SK-N-SH (cell line): Measurements from ENCODE around the gene FHOD3. TPM values are rescaled to one million over a fixed set of nuclear protein-coding genes. Genes with fewer than 3 reads are reported as not detected.

ENCODE experiments used
- CTCF ChIA-PET: fragments of 300-600, 350-600 bp; formaldehyde crosslinking; extraction: SDS; loops from one replicate; lab custom pipeline; 2021; lab: Yijun Ruan, JAX
- POLR2A ChIA-PET: fragments of 350-600 bp; sonication (Branson Sonifier 250); formaldehyde crosslinking; extraction: SDS; loops from one replicate; lab custom pipeline; 2020; ENCODE audit warnings: antibody characterized with exemption, inconsistent platforms; lab: Yijun Ruan, JAX
- DNase-seq: peaks from one replicate; pipeline ENCODE4 v3.0.0; 2012
- H2AFZ ChIP-seq: fragments of 200-600 bp; sonication (generic); 2 replicates; pipeline ENCODE4 v1.8.1; 2016; ENCODE audit warnings: antibody characterized with exemption, mild to moderate bottlenecking, low read depth
- H3F3A ChIP-seq: fragments of 200-600 bp; sonication (generic); replicated peaks from 2 replicates; pipeline ENCODE3; 2016; ENCODE audit warnings: antibody characterized with exemption, mild to moderate bottlenecking; ENCODE audit not compliant: insufficient read depth
- H3K27ac ChIP-seq, 2 experiments: fragments of 200-500 bp in 1 of 2; fragments of 200-600 bp in 1 of 2; sonication (Bioruptor generic) in 1 of 2; sonication (generic), shearing (Covaris generic) in 1 of 2; 2 replicates each; pipeline versions ENCODE4 v1.5.1 to v1.6.1; 2014 to 2016; ENCODE audit warnings: low read depth in 2 of 2, inconsistent platforms in 1 of 2, low read length in 1 of 2, mild to moderate bottlenecking in 1 of 2, mixed read lengths in 1 of 2
- H3K27me3 ChIP-seq: fragments of 200-600 bp; sonication (generic), shearing (Covaris generic); 2 replicates; pipeline ENCODE4 v1.6.1; 2016; ENCODE audit warnings: mixed run types; ENCODE audit not compliant: insufficient read depth
- H3K36me3 ChIP-seq, 2 experiments: fragments of 200-500 bp in 1 of 2; fragments of 200-600 bp in 1 of 2; sonication (Bioruptor generic) in 1 of 2; sonication (generic) in 1 of 2; replicated peaks in 1 of 2; 2 replicates each; pipeline versions ENCODE3 to v1.5.1; 2014 to 2016; ENCODE audit warnings: low read length in 1 of 2, mild to moderate bottlenecking in 1 of 2; ENCODE audit not compliant: insufficient read depth in 2 of 2, control insufficient read depth in 1 of 2
- H3K4me1 ChIP-seq, 2 experiments: fragments of 200-500 bp in 1 of 2; fragments of 200-600 bp in 1 of 2; sonication (Bioruptor generic) in 1 of 2; sonication (generic), shearing (Covaris generic) in 1 of 2; 2 replicates each; pipeline versions ENCODE4 v1.5.1 to v1.6.1; 2014 to 2016; ENCODE audit warnings: low read depth in 1 of 2, low read length in 1 of 2, mixed run types in 1 of 2; ENCODE audit not compliant: insufficient read depth in 2 of 2, control insufficient read depth in 1 of 2
- H3K4me2 ChIP-seq: fragments of 200-600 bp; sonication (generic), shearing (Covaris generic); 2 replicates; pipeline ENCODE4 v1.6.1; 2017; ENCODE audit warnings: mixed run types
- H3K4me3 ChIP-seq, 2 experiments: fragments of 200-500 bp in 1 of 2; fragments of 200-600 bp in 1 of 2; sonication (Bioruptor generic) in 1 of 2; sonication (generic), shearing (Covaris generic) in 1 of 2; 2 replicates each; pipeline versions ENCODE4 v1.5.1 to v1.8.1; 2014 to 2016; ENCODE audit warnings: low read depth in 2 of 2, inconsistent platforms in 1 of 2, low read length in 1 of 2, mild to moderate bottlenecking in 1 of 2, mixed read lengths in 1 of 2, moderate library complexity in 1 of 2
- H3K79me2 ChIP-seq: fragments of 200-600 bp; sonication (generic); 2 replicates; pipeline ENCODE4 v1.8.1; 2017; ENCODE audit warnings: mild to moderate bottlenecking; ENCODE audit not compliant: insufficient read depth
- H3K9ac ChIP-seq: fragments of 200-600 bp; sonication (generic); 2 replicates; pipeline ENCODE4 v1.6.1; 2017; ENCODE audit warnings: mixed run types
- H3K9me2 ChIP-seq: fragments of 200-600 bp; sonication (generic); 2 replicates; pipeline ENCODE4 v1.6.1; 2017; ENCODE audit warnings: mixed run types
- H3K9me3 ChIP-seq: fragments of 200-600 bp; sonication (generic); 2 replicates; pipeline ENCODE4 v1.6.1; 2017; ENCODE audit warnings: mixed run types, mild to moderate bottlenecking, moderate library complexity
- H4K20me1 ChIP-seq: fragments of 200-600 bp; sonication (generic); 2 replicates; pipeline ENCODE4 v1.6.1; 2017; ENCODE audit warnings: mild to moderate bottlenecking, mixed run types; ENCODE audit not compliant: insufficient read depth
- CHD2 ChIP-seq: fragments of 150-350 bp; IDR thresholded peaks from 2 replicates; pipeline ENCODE4 v1.6.1; 2018; ENCODE audit warnings: low read length; ENCODE audit not compliant: partially characterized antibody
- ELF1 ChIP-seq: IDR thresholded peaks from 2 replicates; pipeline ENCODE4 v1.4.0; 2012
- EP300 ChIP-seq, 2 experiments: IDR thresholded peaks; 2 replicates each; pipeline versions ENCODE4 v1.4.0 to v1.6.1; 2012; ENCODE audit warnings: borderline replicate concordance in 1 of 2, low read depth in 1 of 2, low read length in 1 of 2
- FOSL2 ChIP-seq: IDR thresholded peaks from 2 replicates; pipeline ENCODE4 v1.4.0; 2012; ENCODE audit warnings: low read depth, mild to moderate bottlenecking, moderate library complexity, borderline replicate concordance
- FOXM1 ChIP-seq: IDR thresholded peaks from 2 replicates; pipeline ENCODE4 v1.4.0; 2012; ENCODE audit warnings: low read depth, mild to moderate bottlenecking
- GABPA ChIP-seq: IDR thresholded peaks from 2 replicates; pipeline ENCODE4 v1.4.0; 2012; ENCODE audit warnings: low read depth, mild to moderate bottlenecking
- JUND ChIP-seq: IDR thresholded peaks from 2 replicates; pipeline ENCODE4 v1.4.0; 2012
- MEF2A ChIP-seq: IDR thresholded peaks from 2 replicates; pipeline ENCODE4 v1.4.0; 2012; ENCODE audit warnings: low read depth, borderline replicate concordance
- POLR2AphosphoS5 ChIP-seq: IDR thresholded peaks from 2 replicates; pipeline ENCODE4 v1.6.1; 2012; ENCODE audit warnings: low read depth, low read length
- RAD21 ChIP-seq: IDR thresholded peaks from 2 replicates; pipeline ENCODE4 v1.6.1; 2012; ENCODE audit warnings: mild to moderate bottlenecking, low read length
- RFX5 ChIP-seq: IDR thresholded peaks from 2 replicates; pipeline ENCODE4 v1.6.1; 2012; ENCODE audit warnings: mild to moderate bottlenecking, improper control_type of control experiment, low read length
- RXRA ChIP-seq: IDR thresholded peaks from 2 replicates; pipeline ENCODE4 v1.4.0; 2012; ENCODE audit warnings: low read depth, mild to moderate bottlenecking, borderline replicate concordance
- SIN3A ChIP-seq: IDR thresholded peaks from 2 replicates; pipeline ENCODE4 v1.6.1; 2012; ENCODE audit warnings: low read depth, mild to moderate bottlenecking, low read length, moderate library complexity, borderline replicate concordance
- SMC3 ChIP-seq: IDR thresholded peaks from 2 replicates; pipeline ENCODE4 v1.6.1; 2012; ENCODE audit warnings: low read depth, low read length, improper control_type of control experiment
- TAF1 ChIP-seq: IDR thresholded peaks from 2 replicates; pipeline ENCODE4 v1.6.1; 2012; ENCODE audit warnings: low read depth, mild to moderate bottlenecking, low read length, moderate library complexity, borderline replicate concordance
- TCF12 ChIP-seq: IDR thresholded peaks from 2 replicates; pipeline ENCODE4 v1.4.0; 2012
- TEAD4 ChIP-seq: IDR thresholded peaks from 2 replicates; pipeline ENCODE4 v1.4.0; 2012; ENCODE audit warnings: mild to moderate bottlenecking, borderline replicate concordance; ENCODE audit not compliant: insufficient read depth
- YY1 ChIP-seq: IDR thresholded peaks from 2 replicates; pipeline ENCODE4 v1.4.0; 2012; ENCODE audit warnings: low read depth, mild to moderate bottlenecking
- WGBS: methylation state at CpG from one replicate; pipeline ENCODE4 v1.1.6; 2017; ENCODE audit warnings: low lambda C conversion rate; 5-methylcytosine and 5-hydroxymethylcytosine counted together
- polyA plus RNA-seq, 3 experiments: library from polyadenylated mRNA; depleted of rRNA; stranded (reverse); fragments of >200 nt; gene quantifications; 2 replicates each; pipeline ENCODE4 v1.2.3, GENCODE V29; 2012
- TF ChIP-seq, protein P1 (sequence below): IDR thresholded peaks from 2 replicates; pipeline ENCODE4 v1.4.0; 2012; ENCODE audit warnings: low read depth
- TF ChIP-seq, protein P2 (sequence below): IDR thresholded peaks from 2 replicates; pipeline ENCODE4; 2012
- TF ChIP-seq, protein P3 (sequence below): fragments of 150-350 bp; IDR thresholded peaks from 2 replicates; pipeline ENCODE4 v1.6.1; 2016; ENCODE audit warnings: mild to moderate bottlenecking, low read depth, low read length
- TF ChIP-seq, protein P4 (sequence below): IDR thresholded peaks from 2 replicates; pipeline ENCODE4 v1.6.1; 2012; ENCODE audit warnings: mild to moderate bottlenecking, low read depth, low read length, moderate library complexity

The FHOD3 gene
- polyA plus RNA-seq, 1 of the 3 experiments (the other 2 are of a cell fraction), result 10.9 TPM

DNA sequence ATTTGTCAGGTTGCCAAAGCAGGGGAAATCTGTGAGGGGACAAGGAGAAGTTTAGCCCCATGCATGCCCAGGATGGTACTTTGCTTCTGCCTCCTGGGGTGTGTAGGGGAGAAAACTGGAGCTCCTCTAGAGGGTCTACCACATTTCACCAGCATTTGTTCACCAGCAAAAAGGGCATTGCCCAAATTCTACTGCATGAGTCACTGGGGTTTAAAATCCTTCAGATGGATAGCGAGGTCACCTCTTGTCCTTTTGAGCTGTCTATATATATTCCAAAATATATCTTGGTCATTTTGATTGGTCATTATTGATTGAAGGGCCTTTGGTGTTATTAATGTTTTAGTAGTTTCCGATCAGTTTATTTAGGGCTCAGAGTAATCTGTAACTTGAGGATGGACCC is 18.7 kb downstream of the FHOD3 start:
- Histone ChIP-seq H3F3A (no peaks in the 10 kb centered on the region), H3K27me3 (no peaks in the 10 kb centered on the region), H3K9me2 (no peaks in the 10 kb centered on the region), H2AFZ (no peak overlapping the region), H3K4me2 (no peak overlapping the region), H4K20me1 (no peaks in the 10 kb centered on the region), H3K4me1 (peaks cover 0 to 21% of the 10 kb centered on the region in 2 experiments; a peak in 1 of 4 replicates), H3K36me3 (no peaks in the 10 kb centered on the region), H3K9me3 (0 out of 2 replicates have a peak, but pooled peaks cover 6% of the 10 kb centered on the region), H3K79me2 (no peaks in the 10 kb centered on the region), H3K4me3 (no peak overlapping the region), H3K9ac (no peak overlapping the region), H3K27ac (0 out of 4 replicates have a peak overlapping the region, but pooled peaks of 1 of the 2 experiments have one; percentile 48)
- no peak for DNase-seq
- no peak for TF ChIP-seq ELF1
- no peak for TF ChIP-seq RFX5
- TF ChIP-seq POLR2AphosphoS5, result no peak
- ChIA-PET POLR2A (no interaction called here), CTCF (interaction anchor here (0.6 to 1.1 kb wide), 2 partner anchors 20 to 372 kb away, joined by 3 read pairs; no protein-coding TSS in a partner anchor)
- 82% methylated on average over 2 of the region's 2 CpGs for WGBS

DNA sequence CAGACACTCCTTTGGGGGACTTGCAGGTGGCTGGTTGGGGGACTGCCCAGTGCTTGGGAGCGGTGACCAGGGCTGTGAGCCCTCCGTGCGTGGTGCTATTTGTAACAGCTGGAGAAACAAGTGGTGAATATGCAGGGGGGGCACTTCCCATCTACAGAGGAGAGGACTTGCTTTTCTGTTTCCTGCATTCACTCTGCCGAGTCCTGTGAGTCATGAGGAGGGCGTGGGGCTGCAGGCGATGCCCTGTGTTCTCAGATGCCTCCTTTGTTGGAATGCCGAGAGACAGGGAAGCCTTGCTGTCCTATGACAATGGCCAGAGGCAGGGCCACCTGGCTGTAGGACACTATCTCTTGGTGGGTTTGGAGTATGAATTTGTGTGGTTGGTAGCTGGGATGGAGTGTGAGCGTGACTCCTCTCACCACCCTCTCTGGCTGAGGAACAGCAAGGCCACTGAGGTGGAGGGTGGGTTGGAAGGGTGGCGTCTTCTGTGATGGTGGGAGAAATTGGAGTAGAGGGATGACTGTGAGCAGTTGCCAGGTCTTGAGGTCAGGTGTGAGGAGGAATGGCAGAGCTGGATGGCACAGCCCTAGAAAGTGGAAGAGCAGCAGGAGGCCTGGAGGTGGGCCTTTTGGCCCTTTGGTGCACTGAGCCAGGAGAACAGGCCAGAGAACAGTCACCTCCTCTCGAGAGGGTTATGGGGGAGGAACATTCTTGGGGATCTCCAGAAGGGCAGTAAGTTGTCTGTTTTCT is 24.3 kb downstream of the FHOD3 start:
- no peak overlapping the region for H3K4me2 ChIP-seq
- POLR2A ChIA-PET, result no interaction called here
- WGBS, result 65% methylated on average over 9 of the region's 10 CpGs

More for the DNA sequence above, 24.3 kb downstream of the FHOD3 start:
- H3K9ac ChIP-seq, result no peak overlapping the region
- no peaks in the 10 kb centered on the region for H3K36me3 ChIP-seq
- H2AFZ ChIP-seq, result no peak overlapping the region
- 0 out of 2 replicates have a peak, but pooled peaks cover 6% of the 10 kb centered on the region for H3K9me3 ChIP-seq
- TF ChIP-seq FOXM1, result no peak
- TF ChIP-seq TCF12, result no peak
- TF ChIP-seq, protein P1, sequence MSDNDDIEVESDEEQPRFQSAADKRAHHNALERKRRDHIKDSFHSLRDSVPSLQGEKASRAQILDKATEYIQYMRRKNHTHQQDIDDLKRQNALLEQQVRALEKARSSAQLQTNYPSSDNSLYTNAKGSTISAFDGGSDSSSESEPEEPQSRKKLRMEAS, result no peak
- no peak for TF ChIP-seq GABPA
- TF ChIP-seq, protein P2, sequence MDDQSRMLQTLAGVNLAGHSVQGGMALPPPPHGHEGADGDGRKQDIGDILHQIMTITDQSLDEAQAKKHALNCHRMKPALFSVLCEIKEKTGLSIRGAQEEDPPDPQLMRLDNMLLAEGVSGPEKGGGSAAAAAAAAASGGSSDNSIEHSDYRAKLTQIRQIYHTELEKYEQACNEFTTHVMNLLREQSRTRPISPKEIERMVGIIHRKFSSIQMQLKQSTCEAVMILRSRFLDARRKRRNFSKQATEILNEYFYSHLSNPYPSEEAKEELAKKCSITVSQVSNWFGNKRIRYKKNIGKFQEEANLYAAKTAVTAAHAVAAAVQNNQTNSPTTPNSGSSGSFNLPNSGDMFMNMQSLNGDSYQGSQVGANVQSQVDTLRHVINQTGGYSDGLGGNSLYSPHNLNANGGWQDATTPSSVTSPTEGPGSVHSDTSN, result no peak
- TF ChIP-seq SMC3, result no peak
- TF ChIP-seq RFX5, result no peak
- no peak for TF ChIP-seq CHD2
- TF ChIP-seq, protein P3, sequence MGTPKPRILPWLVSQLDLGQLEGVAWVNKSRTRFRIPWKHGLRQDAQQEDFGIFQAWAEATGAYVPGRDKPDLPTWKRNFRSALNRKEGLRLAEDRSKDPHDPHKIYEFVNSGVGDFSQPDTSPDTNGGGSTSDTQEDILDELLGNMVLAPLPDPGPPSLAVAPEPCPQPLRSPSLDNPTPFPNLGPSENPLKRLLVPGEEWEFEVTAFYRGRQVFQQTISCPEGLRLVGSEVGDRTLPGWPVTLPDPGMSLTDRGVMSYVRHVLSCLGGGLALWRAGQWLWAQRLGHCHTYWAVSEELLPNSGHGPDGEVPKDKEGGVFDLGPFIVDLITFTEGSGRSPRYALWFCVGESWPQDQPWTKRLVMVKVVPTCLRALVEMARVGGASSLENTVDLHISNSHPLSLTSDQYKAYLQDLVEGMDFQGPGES, result no peak
- TF ChIP-seq RXRA, result no peak
- TF ChIP-seq, protein P4, sequence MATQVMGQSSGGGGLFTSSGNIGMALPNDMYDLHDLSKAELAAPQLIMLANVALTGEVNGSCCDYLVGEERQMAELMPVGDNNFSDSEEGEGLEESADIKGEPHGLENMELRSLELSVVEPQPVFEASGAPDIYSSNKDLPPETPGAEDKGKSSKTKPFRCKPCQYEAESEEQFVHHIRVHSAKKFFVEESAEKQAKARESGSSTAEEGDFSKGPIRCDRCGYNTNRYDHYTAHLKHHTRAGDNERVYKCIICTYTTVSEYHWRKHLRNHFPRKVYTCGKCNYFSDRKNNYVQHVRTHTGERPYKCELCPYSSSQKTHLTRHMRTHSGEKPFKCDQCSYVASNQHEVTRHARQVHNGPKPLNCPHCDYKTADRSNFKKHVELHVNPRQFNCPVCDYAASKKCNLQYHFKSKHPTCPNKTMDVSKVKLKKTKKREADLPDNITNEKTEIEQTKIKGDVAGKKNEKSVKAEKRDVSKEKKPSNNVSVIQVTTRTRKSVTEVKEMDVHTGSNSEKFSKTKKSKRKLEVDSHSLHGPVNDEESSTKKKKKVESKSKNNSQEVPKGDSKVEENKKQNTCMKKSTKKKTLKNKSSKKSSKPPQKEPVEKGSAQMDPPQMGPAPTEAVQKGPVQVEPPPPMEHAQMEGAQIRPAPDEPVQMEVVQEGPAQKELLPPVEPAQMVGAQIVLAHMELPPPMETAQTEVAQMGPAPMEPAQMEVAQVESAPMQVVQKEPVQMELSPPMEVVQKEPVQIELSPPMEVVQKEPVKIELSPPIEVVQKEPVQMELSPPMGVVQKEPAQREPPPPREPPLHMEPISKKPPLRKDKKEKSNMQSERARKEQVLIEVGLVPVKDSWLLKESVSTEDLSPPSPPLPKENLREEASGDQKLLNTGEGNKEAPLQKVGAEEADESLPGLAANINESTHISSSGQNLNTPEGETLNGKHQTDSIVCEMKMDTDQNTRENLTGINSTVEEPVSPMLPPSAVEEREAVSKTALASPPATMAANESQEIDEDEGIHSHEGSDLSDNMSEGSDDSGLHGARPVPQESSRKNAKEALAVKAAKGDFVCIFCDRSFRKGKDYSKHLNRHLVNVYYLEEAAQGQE, result no peak
- no peak for TF ChIP-seq FOSL2
- no peak for TF ChIP-seq MEF2A
- no peak for TF ChIP-seq EP300 (IDR thresholded peaks at IDR 0.05; ENCODE audit: borderline replicate concordance in 1 of 2, low read depth in 1 of 2, low read length in 1 of 2)
- TF ChIP-seq TEAD4, result no peak
- TF ChIP-seq SIN3A, result no peak
- no peak for TF ChIP-seq YY1
- no peak for TF ChIP-seq RAD21
- no peak for TF ChIP-seq TAF1
- TF ChIP-seq JUND, result no peak
- no peaks in the 10 kb centered on the region; a peak in 1 of 4 replicates for H3K4me1 ChIP-seq
- no peaks in the 10 kb centered on the region for H3K79me2 ChIP-seq
- no peak overlapping the region for H3K4me3 ChIP-seq
- no peak for DNase-seq
- CTCF ChIA-PET, result no interaction called here
- H3K27me3 ChIP-seq, result no peaks in the 10 kb centered on the region
- no peaks in the 10 kb centered on the region for H3K9me2 ChIP-seq
- H3F3A ChIP-seq, result no peaks in the 10 kb centered on the region
- no peaks in the 10 kb centered on the region for H4K20me1 ChIP-seq
- H3K27ac ChIP-seq, result no peak overlapping the region
